ENCODE results near the gene WASHC3.
A peak's percentile ranks its signal among the peaks of the same experiment; 100 is the strongest.
"Not testable (repeated sequence)": the region's sequence is repeated elsewhere in the genome, so short reads cannot be mapped to it uniquely, and the experiment has no call there.

Gene WASHC3

DNA sequence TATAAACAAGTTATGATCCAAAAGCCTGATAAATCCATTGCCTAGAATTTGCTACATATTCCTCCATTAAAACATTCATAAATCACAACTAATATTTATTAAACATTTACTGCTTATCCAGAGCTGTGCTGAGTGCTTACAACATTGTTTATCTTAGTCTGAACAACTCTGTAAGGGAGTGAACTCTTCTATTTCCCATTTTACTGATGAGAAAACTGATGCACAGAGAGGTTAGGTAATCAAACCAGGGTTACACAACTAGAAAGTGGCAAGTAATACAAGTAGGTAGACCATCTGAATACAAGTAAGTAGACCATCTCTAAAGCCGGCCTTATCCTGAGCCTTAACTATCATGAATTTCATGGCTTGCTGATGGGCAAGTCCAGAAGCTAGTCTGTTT, 39.5 kb downstream of the WASHC3 start:
- H3K9me3 Mint-ChIP-seq (ENCODE audit: low read depth) = no peaks in the 10 kb centered on the region
- no peak overlapping the region for H3K4me3 Mint-ChIP-seq
- peaks cover 17% of the 10 kb centered on the region for H3K36me3 Mint-ChIP-seq
- peaks cover 4% of the 10 kb centered on the region for H3K4me1 Mint-ChIP-seq (ENCODE audit: low read depth)
- H3K27me3 Mint-ChIP-seq = no peaks in the 10 kb centered on the region
- H3K27ac Mint-ChIP-seq = no peak overlapping the region

DNA sequence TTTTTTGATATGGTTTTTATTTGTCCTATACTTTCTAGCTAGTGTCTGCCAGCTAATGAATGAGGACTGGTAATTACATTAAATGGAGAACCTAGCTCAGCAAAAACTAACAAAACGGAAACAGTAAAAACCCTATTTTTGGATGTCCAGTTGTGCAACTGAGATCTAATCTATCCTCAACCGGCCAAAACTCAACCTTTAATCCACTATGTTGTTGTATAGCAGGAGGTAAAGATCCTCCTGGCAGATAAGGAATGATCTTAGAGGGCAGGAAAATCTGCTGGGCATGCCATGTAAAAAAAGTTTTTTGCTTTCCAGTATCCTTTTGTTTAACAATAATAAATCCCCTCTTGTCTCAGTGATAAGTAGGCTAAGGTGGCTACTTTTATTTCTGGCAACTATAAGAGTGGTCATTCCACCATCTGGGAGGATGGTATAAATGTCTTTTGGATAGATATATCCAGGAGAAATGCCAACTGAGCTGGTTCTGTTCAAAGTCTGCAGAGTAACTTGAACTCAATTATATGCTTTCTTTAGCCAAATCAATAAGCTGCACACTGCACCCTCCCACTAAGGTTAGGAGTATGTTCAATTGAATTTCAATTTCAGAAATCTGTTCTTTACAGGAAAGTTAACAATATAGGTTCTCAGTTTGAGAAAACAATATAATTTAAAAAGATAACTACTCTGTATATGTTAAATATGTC, 40.1 kb downstream of the WASHC3 start:
- H3K9me3 Mint-ChIP-seq (ENCODE audit: low read depth) = no peaks in the 10 kb centered on the region
- H3K4me1 Mint-ChIP-seq (ENCODE audit: low read depth) = peaks cover 4% of the 10 kb centered on the region
- H3K4me3 Mint-ChIP-seq = no peak overlapping the region
- no peaks in the 10 kb centered on the region for H3K27me3 Mint-ChIP-seq
- H3K27ac Mint-ChIP-seq = no peak overlapping the region
- H3K36me3 Mint-ChIP-seq = peaks cover 19% of the 10 kb centered on the region

DNA sequence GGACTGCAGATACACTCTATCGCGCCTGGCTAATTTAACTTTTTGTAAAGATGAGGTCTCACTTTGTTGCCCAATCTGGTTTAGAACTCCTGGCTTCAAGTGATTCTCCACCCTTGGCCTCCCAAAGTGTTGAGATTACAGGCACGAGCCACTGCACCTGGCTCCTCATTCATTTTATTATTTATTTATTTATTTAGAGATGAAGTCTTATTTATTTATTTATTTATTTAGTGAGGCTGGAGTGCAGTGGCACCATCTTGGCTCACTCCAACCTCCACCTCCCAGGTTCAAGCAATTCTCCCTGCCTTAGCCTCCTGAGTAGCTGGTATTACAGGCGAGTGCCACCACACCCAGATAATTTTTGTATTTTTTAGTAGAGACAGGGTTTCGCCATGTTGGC, 43.2 kb downstream of the WASHC3 start:
- not testable (repeated sequence) for H3K27ac Mint-ChIP-seq; H3K9me3 Mint-ChIP-seq (ENCODE audit: low read depth); H3K4me3 Mint-ChIP-seq; H3K27me3 Mint-ChIP-seq; H3K4me1 Mint-ChIP-seq (ENCODE audit: low read depth)
- H3K36me3 Mint-ChIP-seq = peaks cover 13% of the 10 kb centered on the region

- Mint-ChIP-seq H3K27me3 (no peaks in the 10 kb centered on the region), H3K9me3 (ENCODE audit: low read depth) (no peaks in the 10 kb centered on the region), H3K4me3 (no peak overlapping the region), H3K27ac (no peak overlapping the region), H3K4me1 (ENCODE audit: low read depth) (no peaks in the 10 kb centered on the region), H3K36me3 (peaks cover 19% of the 10 kb centered on the region)
These were observed 45.3 kb downstream of the WASHC3 start for GRCh38 chr12:102016472-102016871.

GRCh38 chr12:102010265-102010994, 51.4 kb downstream of the WASHC3 start:
- H3K27ac Mint-ChIP-seq = peak overlapping the region; percentile 6
- H3K4me1 Mint-ChIP-seq (ENCODE audit: low read depth) = no peaks in the 10 kb centered on the region
- peaks cover 14% of the 10 kb centered on the region for H3K36me3 Mint-ChIP-seq
- H3K9me3 Mint-ChIP-seq (ENCODE audit: low read depth) = no peaks in the 10 kb centered on the region
- H3K27me3 Mint-ChIP-seq = no peaks in the 10 kb centered on the region
- no peak overlapping the region for H3K4me3 Mint-ChIP-seq

DNA sequence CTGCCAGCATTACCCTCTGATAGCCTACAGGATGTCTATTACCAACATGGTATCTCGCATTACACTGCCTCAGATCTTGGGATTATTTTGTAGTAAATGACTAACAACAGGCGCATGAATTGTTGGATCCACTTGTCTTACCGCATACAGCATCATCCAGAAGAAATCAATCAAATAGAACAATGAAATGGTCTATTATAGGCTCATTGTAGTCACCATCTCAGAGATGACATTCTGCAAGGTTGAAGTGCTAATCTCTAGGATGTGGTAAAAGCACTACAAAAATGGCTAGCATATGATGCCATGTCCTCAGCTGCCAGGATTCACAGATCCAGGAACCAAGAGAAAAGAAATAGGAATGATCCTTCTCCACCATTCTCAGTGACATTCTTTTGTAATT, 52.0 kb downstream of the WASHC3 start:
- Mint-ChIP-seq H3K9me3 (ENCODE audit: low read depth) (no peaks in the 10 kb centered on the region), H3K36me3 (peaks cover 14% of the 10 kb centered on the region), H3K4me1 (ENCODE audit: low read depth) (no peaks in the 10 kb centered on the region), H3K27ac (no peak overlapping the region), H3K4me3 (no peak overlapping the region), H3K27me3 (no peaks in the 10 kb centered on the region)

DNA sequence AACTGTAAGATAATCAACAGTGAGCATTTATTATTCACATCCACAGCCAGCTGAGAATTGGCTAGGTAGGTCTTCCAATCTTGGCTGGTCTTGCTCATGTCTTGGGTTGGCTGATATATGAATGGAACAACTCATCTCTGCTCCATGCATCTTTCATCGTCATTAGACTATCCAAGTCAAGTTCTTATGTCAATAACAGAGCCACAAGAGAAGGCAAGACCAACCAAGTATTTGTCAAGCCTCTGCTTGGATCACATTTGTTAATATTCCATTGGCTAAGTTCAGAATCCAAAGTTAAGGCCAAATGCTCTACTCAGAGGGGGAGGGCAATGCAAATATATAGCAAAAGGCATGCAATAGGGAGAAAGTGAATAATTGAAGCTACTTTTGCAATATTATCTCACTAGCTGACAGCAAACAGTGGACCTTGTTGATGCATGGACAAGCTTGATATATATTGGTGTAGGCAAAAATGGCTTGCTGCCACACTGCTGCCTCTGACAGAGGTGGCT, 53.1 kb downstream of the WASHC3 start:
- Mint-ChIP-seq H3K27ac (no peak overlapping the region), H3K27me3 (no peaks in the 10 kb centered on the region), H3K4me1 (ENCODE audit: low read depth) (no peaks in the 10 kb centered on the region), H3K4me3 (no peak overlapping the region), H3K9me3 (ENCODE audit: low read depth) (no peaks in the 10 kb centered on the region), H3K36me3 (peaks cover 14% of the 10 kb centered on the region)

DNA sequence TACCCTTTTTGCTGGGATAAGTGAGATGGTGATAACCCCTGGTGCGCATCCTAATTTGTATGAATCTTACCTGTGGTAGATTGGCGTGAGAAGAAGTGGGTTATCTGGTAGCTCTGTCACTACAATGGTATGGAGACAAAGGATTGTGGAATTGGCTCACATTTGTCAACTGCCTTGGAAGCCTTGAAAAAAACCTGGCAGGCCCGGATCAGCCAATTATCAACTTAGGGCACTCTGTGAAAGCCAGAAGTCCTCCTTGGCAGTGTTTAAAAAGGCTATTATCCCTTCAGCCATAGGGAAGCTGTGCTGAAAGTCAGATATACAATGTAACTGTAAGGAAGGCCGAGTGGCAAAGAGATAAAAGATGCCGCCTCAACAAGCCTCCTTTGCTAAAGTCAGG, 56.5 kb downstream of the WASHC3 start:
- peaks cover 5% of the 10 kb centered on the region for H3K36me3 Mint-ChIP-seq
- H3K4me1 Mint-ChIP-seq (ENCODE audit: low read depth) = no peaks in the 10 kb centered on the region
- H3K27me3 Mint-ChIP-seq = peaks cover 3% of the 10 kb centered on the region
- no peak overlapping the region for H3K27ac Mint-ChIP-seq
- no peak overlapping the region for H3K4me3 Mint-ChIP-seq
- H3K9me3 Mint-ChIP-seq (ENCODE audit: low read depth) = no peaks in the 10 kb centered on the region

GRCh38 chr12:101997102-101997501, 64.7 kb downstream of the WASHC3 start:
- Mint-ChIP-seq H3K27me3 (peaks cover 11% of the 10 kb centered on the region), H3K9me3 (ENCODE audit: low read depth) (no peaks in the 10 kb centered on the region), H3K4me3 (no peak overlapping the region)

GRCh38 chr12:101995684-101996083, 66.1 kb downstream of the WASHC3 start:
- Mint-ChIP-seq H3K4me3 (no peak overlapping the region), H3K9me3 (ENCODE audit: low read depth) (no peaks in the 10 kb centered on the region), H3K4me1 (ENCODE audit: low read depth) (no peaks in the 10 kb centered on the region), H3K36me3 (no peaks in the 10 kb centered on the region), H3K27ac (no peak overlapping the region), H3K27me3 (peaks cover 13% of the 10 kb centered on the region)

More at GRCh38 chr12:101997102-101997501, 64.7 kb downstream of the WASHC3 start:
- no peaks in the 10 kb centered on the region for H3K4me1 Mint-ChIP-seq (ENCODE audit: low read depth)
- no peak overlapping the region for H3K27ac Mint-ChIP-seq
- no peaks in the 10 kb centered on the region for H3K36me3 Mint-ChIP-seq

GRCh38 chr12:101992091-101992490, 69.7 kb downstream of the WASHC3 start:
- Mint-ChIP-seq H3K4me1 (ENCODE audit: low read depth) (no peaks in the 10 kb centered on the region), H3K27me3 (peaks cover 9% of the 10 kb centered on the region), H3K9me3 (ENCODE audit: low read depth) (no peaks in the 10 kb centered on the region)

DNA sequence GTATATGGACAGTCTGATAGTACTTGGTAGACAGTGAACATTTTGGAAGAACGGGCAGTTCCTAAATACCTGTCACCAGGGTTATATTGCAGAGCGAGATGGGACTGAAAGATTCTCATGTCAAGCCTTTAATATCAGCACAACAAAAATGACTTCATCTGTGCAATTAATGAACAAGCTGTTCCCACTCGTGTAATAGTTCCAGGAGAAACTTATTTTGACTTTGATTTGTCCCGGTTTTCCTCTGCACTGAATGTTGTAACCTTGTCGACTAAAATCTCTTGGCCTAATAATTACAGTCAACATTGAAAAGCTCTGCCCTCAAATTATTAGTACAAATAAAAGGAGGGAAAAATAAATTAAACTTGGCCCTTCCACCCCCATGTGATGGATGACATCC, 79.5 kb downstream of the WASHC3 start:
- Mint-ChIP-seq H3K27me3 (no peaks in the 10 kb centered on the region), H3K36me3 (no peaks in the 10 kb centered on the region), H3K9me3 (ENCODE audit: low read depth) (no peaks in the 10 kb centered on the region), H3K4me3 (no peak overlapping the region), H3K4me1 (ENCODE audit: low read depth) (no peaks in the 10 kb centered on the region), H3K27ac (no peak overlapping the region)

More at GRCh38 chr12:101992091-101992490, 69.7 kb downstream of the WASHC3 start:
- no peaks in the 10 kb centered on the region for H3K36me3 Mint-ChIP-seq
- H3K4me3 Mint-ChIP-seq = no peak overlapping the region
- H3K27ac Mint-ChIP-seq = no peak overlapping the region

GRCh38 chr12:101981868-101982267, 79.9 kb downstream of the WASHC3 start:
- Mint-ChIP-seq H3K9me3 (ENCODE audit: low read depth) (no peaks in the 10 kb centered on the region), H3K36me3 (no peaks in the 10 kb centered on the region), H3K4me1 (ENCODE audit: low read depth) (no peaks in the 10 kb centered on the region), H3K27ac (no peak overlapping the region), H3K27me3 (no peaks in the 10 kb centered on the region), H3K4me3 (no peak overlapping the region)

DNA sequence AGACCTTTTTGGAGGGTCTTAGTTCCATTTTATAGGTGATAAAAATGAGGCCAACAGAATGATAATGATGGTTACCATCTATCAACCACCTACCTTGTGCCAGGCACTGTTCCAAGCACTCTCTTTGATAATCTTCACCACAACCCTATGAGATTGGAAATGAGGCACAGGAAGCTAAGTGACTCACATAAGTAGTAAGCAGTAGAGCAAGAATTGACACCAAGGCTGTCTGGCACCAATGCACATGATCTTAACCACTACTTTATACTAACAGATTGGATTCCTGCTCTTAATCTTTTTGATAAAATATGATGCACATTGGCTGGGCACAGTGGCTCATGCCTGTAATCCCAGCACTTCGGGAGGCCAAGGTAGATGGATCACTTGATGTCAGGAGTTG, 93.0 kb downstream of the WASHC3 start:
- H3K27ac Mint-ChIP-seq = no peak overlapping the region
- peaks cover 2% of the 10 kb centered on the region for H3K36me3 Mint-ChIP-seq
- no peaks in the 10 kb centered on the region for H3K27me3 Mint-ChIP-seq
- peaks cover 13% of the 10 kb centered on the region for H3K4me1 Mint-ChIP-seq (ENCODE audit: low read depth)
- H3K4me3 Mint-ChIP-seq = no peak overlapping the region
- H3K9me3 Mint-ChIP-seq (ENCODE audit: low read depth) = peaks cover 7% of the 10 kb centered on the region

- H3K9me3 Mint-ChIP-seq (ENCODE audit: low read depth) = peaks cover 7% of the 10 kb centered on the region
- H3K4me3 Mint-ChIP-seq = no peak overlapping the region
- H3K27ac Mint-ChIP-seq = no peak overlapping the region
- peaks cover 2% of the 10 kb centered on the region for H3K36me3 Mint-ChIP-seq
- no peaks in the 10 kb centered on the region for H3K27me3 Mint-ChIP-seq
- H3K4me1 Mint-ChIP-seq (ENCODE audit: low read depth) = peaks cover 13% of the 10 kb centered on the region
These were observed 94.3 kb downstream of the WASHC3 start for GRCh38 chr12:101967506-101967905.

All from activated naive CD8-positive, alpha-beta T cell (primary cell).